Sigmoid colon (tissue), 7 donors: Measurements from ENCODE around the gene CLIC5. TPM values are rescaled to one million over a fixed set of nuclear protein-coding genes. Genes with fewer than 3 reads are reported as not detected.

Experiments used
- DNase-seq: peaks from one replicate; pipeline ENCODE4 v3.0.0-alpha.2; 2019
- H3K27ac ChIP-seq, 4 donors: fragments of 200-600 bp; sonication (generic); one replicate each; pipeline ENCODE4 v1.5.1; 2016 to 2019; ENCODE audit warnings: mild to moderate bottlenecking in 1 of 4
- H3K27me3 ChIP-seq, 3 donors: fragments of 200-600 bp; sonication (generic); one replicate each; pipeline ENCODE4 v1.5.1; 2019; ENCODE audit warnings: mild to moderate bottlenecking in 1 of 3
- H3K36me3 ChIP-seq, 4 donors: fragments of 200-600 bp; sonication (generic); one replicate each; pipeline ENCODE4 v1.5.1; 2016 to 2019
- H3K4me1 ChIP-seq, 4 donors: fragments of 200-600 bp; sonication (generic); one replicate each; pipeline ENCODE4 v1.5.1; 2017 to 2019
- H3K4me3 ChIP-seq, 4 donors: fragments of 200-600 bp; sonication (generic); one replicate each; pipeline ENCODE4 v1.5.1; 2017 to 2019; ENCODE audit warnings: mild to moderate bottlenecking in 2 of 4, moderate library complexity in 1 of 4
- H3K9me3 ChIP-seq, 4 donors: fragments of 200-600 bp in 3 of 4; sonication (generic) in 3 of 4; one replicate each; pipeline versions ENCODE4 v1.5.1 to v1.6.1; 2013 to 2019
- EP300 ChIP-seq, 4 donors: sonication (generic); formaldehyde crosslinking; IDR thresholded peaks; one replicate each; pipeline ENCODE4 v1.6.1; 2017; ENCODE audit warnings: antibody characterized with exemption in 4 of 4
- POLR2A ChIP-seq, 2 donors: fragments of 450-650 bp; IDR thresholded peaks; one replicate each; pipeline ENCODE4 v1.6.1; 2016; ENCODE audit warnings: antibody characterized with exemption in 2 of 2, mild to moderate bottlenecking in 2 of 2, moderate library complexity in 2 of 2
- POLR2AphosphoS5 ChIP-seq, 4 donors: sonication (generic); formaldehyde crosslinking; IDR thresholded peaks; one replicate each; pipeline ENCODE4 v1.6.1; 2017; ENCODE audit warnings: antibody characterized with exemption in 4 of 4
- WGBS, 2 donors: extraction: QIAGEN DNeasy Blood & Tissue Kit; methylation state at CpG; one replicate each; pipeline ENCODE4 v1.1.7; 2013; 5-methylcytosine and 5-hydroxymethylcytosine counted together
- intact Hi-C: fragments of 100-400 bp; cut with DNase I; formaldehyde crosslinking; loops from one replicate; pipeline ENCODE4 v1.15.1; 2023
- polyA plus RNA-seq, 3 donors: library from polyadenylated mRNA; stranded (reverse); fragments of 200-250 nt; gene quantifications; one replicate each; pipeline ENCODE4 v1.2.3, GENCODE V29; 2013
- total RNA-seq, 4 donors: library from RNA; depleted of rRNA; stranded (reverse); fragments of >200 nt; gene quantifications; one replicate each; pipeline ENCODE4 v1.1.0, GENCODE V29; 2016
- TF ChIP-seq, protein P1 (sequence below), 4 experiments: fragments of 450-650 bp in 3 of 4; fragments of 200-600 bp in 1 of 4; IDR thresholded peaks; one replicate each; pipeline ENCODE4 v1.5.1; 2016 to 2019; ENCODE audit warnings: antibody characterized with exemption in 4 of 4, mild to moderate bottlenecking in 3 of 4, moderate library complexity in 2 of 4
- donor health status: healthy with polysubstance abuse.
- donor health status: Bipolar disorder and iron deficiency.
- donor health status: healthy.

CLIC5 gene
- total and polyA plus RNA-seq, 7 donors = 1.8 to 77.0 (median 3.5) TPM

DNA sequence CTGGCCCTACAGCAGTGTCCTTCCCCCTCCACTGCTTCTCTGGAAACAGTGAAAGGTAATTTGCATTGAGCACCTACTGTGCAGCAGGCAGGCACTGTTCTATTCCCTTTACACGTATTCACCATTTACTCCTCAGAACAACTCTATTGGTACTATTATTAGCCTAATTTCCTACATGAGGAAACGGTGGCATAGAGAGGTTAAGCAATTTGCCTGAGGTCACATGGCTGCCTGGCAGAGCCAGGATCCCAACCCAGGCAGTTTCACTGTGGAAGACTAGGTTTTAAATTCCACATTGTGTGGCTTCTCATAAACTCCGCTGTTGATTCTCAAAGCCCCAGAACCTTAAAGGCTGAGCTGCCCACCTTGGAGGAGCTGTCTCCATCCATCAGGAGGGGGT lies 72.7 kb downstream of the CLIC5 start:
- Histone ChIP-seq H3K36me3 (no peaks in the 10 kb centered on the region), H3K27ac (no peak overlapping the region), H3K27me3 (no peaks in the 10 kb centered on the region), H3K4me1 (peaks cover 0 to 6% (median 0%) of the 10 kb centered on the region in 4 donors), H3K9me3 (no peaks in the 10 kb centered on the region), H3K4me3 (no peak overlapping the region)
- DNase-seq = no peak
- intact Hi-C loops = no loop called here
- WGBS, 2 donors = 88 to 90% methylated on average over 3 of the region's 3 CpGs
- TF ChIP-seq POLR2AphosphoS5 (IDR thresholded peaks at IDR 0.05) = no peak
- TF ChIP-seq, protein P1, sequence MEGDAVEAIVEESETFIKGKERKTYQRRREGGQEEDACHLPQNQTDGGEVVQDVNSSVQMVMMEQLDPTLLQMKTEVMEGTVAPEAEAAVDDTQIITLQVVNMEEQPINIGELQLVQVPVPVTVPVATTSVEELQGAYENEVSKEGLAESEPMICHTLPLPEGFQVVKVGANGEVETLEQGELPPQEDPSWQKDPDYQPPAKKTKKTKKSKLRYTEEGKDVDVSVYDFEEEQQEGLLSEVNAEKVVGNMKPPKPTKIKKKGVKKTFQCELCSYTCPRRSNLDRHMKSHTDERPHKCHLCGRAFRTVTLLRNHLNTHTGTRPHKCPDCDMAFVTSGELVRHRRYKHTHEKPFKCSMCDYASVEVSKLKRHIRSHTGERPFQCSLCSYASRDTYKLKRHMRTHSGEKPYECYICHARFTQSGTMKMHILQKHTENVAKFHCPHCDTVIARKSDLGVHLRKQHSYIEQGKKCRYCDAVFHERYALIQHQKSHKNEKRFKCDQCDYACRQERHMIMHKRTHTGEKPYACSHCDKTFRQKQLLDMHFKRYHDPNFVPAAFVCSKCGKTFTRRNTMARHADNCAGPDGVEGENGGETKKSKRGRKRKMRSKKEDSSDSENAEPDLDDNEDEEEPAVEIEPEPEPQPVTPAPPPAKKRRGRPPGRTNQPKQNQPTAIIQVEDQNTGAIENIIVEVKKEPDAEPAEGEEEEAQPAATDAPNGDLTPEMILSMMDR (IDR thresholded peaks at IDR 0.05) = no peak
- TF ChIP-seq EP300 (IDR thresholded peaks at IDR 0.05) = no peak
- no peak for TF ChIP-seq POLR2A (IDR thresholded peaks at IDR 0.05)

DNA sequence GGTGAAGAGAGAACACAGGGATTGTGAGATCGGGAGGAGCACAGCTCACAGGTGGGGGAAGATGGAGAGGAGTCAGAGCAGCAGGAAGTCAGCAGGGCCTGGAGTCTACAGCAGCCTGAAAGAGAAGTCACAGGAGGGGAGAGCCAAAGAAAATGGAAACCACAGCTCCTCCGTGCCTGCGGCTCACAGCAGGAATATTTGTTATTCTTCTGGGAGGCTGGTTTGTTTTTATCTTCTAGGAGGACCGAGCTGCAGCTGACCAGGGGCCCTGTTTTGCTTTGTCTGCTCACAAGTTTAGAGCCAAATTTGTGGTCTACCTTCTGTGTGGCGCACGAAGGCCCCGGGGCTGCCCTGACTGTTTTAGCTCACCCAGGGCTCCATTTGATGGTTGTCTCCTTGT lies 81.8 kb downstream of the CLIC5 start:
- intact Hi-C loops = no loop called here
- H3K4me1 ChIP-seq = no peaks in the 10 kb centered on the region
- WGBS, 2 donors = 84 to 89% methylated on average over 7 of the region's 7 CpGs
- TF ChIP-seq POLR2A (IDR thresholded peaks at IDR 0.05) (no peak), EP300 (IDR thresholded peaks at IDR 0.05) (no peak), POLR2AphosphoS5 (IDR thresholded peaks at IDR 0.05) (no peak)
- TF ChIP-seq, protein P1 (IDR thresholded peaks at IDR 0.05) = no peak
- no peak for DNase-seq
- no peaks in the 10 kb centered on the region for H3K36me3 ChIP-seq
- H3K27ac ChIP-seq = no peak overlapping the region
- no peaks in the 10 kb centered on the region for H3K9me3 ChIP-seq
- H3K27me3 ChIP-seq = no peaks in the 10 kb centered on the region
- H3K4me3 ChIP-seq = no peak overlapping the region

DNA sequence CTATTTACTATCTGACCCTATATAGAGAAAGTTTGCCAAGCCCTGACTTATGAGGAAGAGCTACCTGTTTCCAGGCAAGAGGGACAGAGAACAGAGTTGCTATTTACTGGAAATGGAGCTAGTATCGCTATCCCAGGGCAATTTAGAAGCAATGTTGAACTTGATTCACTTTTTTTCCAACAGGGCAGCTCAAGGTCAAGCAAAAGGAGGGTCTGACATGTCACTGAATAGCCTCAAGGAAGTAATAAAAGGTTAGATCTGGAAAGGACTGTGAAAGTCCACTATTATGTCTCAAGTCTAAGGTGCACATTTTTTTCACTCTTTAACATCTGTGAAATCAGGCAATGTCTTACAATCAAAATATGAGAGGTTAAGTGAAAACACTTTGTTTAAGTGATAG lies 84.4 kb downstream of the CLIC5 start:
- Histone ChIP-seq H3K27me3 (no peaks in the 10 kb centered on the region), H3K27ac (no peak overlapping the region), H3K4me3 (no peak overlapping the region), H3K9me3 (no peaks in the 10 kb centered on the region), H3K4me1 (no peaks in the 10 kb centered on the region), H3K36me3 (no peaks in the 10 kb centered on the region)
- no peak for DNase-seq
- intact Hi-C loops = no loop called here
- WGBS, 2 donors = 24 to 60% methylated on average over 1 of the region's 1 CpG
- TF ChIP-seq POLR2AphosphoS5 (IDR thresholded peaks at IDR 0.05) (no peak), POLR2A (IDR thresholded peaks at IDR 0.05) (no peak), EP300 (IDR thresholded peaks at IDR 0.05) (no peak)
- TF ChIP-seq, protein P1 (IDR thresholded peaks at IDR 0.05) = no peak

DNA sequence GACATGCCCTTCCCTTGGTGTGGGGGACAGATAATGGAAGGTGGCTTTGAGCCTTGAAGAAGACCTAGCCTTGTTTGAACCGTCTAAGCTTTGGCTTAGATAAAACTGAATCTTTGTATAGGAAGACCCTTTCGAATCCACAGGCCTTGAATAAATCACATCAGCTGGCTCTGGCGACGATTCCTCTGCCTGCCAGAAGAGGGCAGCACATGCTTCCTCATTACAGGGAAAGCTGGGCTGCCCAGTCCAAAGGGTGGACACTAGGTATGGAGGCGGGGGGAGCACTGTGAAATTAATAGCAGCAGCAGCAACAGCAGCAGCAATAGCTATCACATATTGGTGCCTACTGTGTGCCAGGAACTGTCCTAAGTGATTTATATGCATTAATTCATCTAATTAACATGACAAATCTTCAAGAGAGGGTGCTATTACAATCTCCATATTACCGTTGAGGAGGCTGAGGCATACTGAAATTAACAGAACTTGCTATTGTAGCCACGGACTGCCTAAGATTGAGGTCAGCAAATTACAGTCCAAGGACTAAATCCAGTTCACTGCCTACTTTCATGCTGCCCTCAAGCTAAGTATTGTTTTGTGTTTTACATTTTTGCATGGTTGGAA lies 85.1 kb downstream of the CLIC5 start:
- TF ChIP-seq, protein P1 (IDR thresholded peaks at IDR 0.05) = peak; percentile 31 to 89 (median 80)
- TF ChIP-seq EP300 (IDR thresholded peaks at IDR 0.05) (no peak), POLR2AphosphoS5 (IDR thresholded peaks at IDR 0.05) (no peak), POLR2A (IDR thresholded peaks at IDR 0.05) (no peak)
- Histone ChIP-seq H3K4me3 (no peak overlapping the region), H3K27ac (no peak overlapping the region), H3K27me3 (no peaks in the 10 kb centered on the region), H3K36me3 (no peaks in the 10 kb centered on the region), H3K4me1 (no peaks in the 10 kb centered on the region), H3K9me3 (no peaks in the 10 kb centered on the region)
- no peak for DNase-seq
- intact Hi-C loops = no loop called here
- 3 to 24% methylated on average over 7 of the region's 7 CpGs for WGBS, 2 donors
